ENCODE data around the gene EGLN1. TPM values are rescaled to one million over a fixed set of nuclear protein-coding genes. Genes with fewer than 3 reads are reported as not detected.

The EGLN1 gene
- total RNA-seq, 1 donor from 2014 or later, result 34.4 TPM

DNA sequence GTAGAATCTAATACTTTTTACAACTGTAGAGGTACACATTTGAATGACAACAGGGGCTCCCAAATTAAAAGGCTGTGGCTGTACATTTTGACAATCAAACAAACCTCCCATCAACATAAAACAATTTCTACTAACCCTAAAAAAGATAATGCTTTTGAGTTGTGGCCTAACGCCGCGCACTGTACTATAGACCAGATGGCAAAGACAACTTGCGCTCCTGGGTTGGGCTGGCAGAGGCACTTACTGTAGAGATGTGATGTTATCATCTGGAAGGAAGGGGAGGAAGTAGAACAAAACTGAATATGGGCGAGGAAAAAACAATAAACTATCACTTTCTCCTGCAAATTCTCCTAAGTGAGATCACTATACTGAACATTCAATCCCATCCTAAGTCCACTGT is 57.9 kb downstream of the EGLN1 start:
- H3K4me3 Mint-ChIP-seq, result no peak overlapping the region
- TF ChIP-seq, protein P1, sequence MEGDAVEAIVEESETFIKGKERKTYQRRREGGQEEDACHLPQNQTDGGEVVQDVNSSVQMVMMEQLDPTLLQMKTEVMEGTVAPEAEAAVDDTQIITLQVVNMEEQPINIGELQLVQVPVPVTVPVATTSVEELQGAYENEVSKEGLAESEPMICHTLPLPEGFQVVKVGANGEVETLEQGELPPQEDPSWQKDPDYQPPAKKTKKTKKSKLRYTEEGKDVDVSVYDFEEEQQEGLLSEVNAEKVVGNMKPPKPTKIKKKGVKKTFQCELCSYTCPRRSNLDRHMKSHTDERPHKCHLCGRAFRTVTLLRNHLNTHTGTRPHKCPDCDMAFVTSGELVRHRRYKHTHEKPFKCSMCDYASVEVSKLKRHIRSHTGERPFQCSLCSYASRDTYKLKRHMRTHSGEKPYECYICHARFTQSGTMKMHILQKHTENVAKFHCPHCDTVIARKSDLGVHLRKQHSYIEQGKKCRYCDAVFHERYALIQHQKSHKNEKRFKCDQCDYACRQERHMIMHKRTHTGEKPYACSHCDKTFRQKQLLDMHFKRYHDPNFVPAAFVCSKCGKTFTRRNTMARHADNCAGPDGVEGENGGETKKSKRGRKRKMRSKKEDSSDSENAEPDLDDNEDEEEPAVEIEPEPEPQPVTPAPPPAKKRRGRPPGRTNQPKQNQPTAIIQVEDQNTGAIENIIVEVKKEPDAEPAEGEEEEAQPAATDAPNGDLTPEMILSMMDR (IDR thresholded peaks at IDR 0.05; ENCODE audit: unreplicated experiment), result no peak
- no peak overlapping the region for H3K27ac Mint-ChIP-seq
- H3K27me3 Mint-ChIP-seq (ENCODE audit: low read depth), result no peaks in the 10 kb centered on the region
- no peaks in the 10 kb centered on the region for H3K9me3 Mint-ChIP-seq
- H3K4me1 Mint-ChIP-seq, result peaks cover 4% of the 10 kb centered on the region
- H3K36me3 Mint-ChIP-seq, result peaks cover 40% of the 10 kb centered on the region
- no peak for DNase-seq (ENCODE audit: low spot score in 2 of 2, unreplicated experiment in 2 of 2)

DNA sequence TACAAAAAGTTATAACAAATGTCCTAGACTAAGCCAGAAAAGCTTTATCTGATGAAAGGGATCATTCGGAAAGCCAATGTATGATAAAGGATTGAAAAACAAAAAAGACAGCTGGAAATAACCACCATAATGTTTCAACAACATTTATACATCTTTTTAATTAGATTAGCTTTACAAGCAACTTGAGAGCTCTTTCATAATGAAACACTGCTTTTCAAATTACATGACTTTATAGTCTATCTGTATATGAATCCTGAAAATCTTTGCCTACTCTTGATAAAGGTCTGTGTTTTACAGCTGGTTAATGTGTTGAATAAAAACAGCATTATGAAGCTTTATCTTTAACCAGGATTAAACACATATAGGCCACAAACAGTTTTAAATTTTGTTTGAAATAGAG is 58.5 kb downstream of the EGLN1 start:
- H3K4me1 Mint-ChIP-seq, result peaks cover 4% of the 10 kb centered on the region
- no peak for DNase-seq (ENCODE audit: low spot score in 2 of 2, unreplicated experiment in 2 of 2)
- no peak overlapping the region for H3K4me3 Mint-ChIP-seq
- no peaks in the 10 kb centered on the region for H3K27me3 Mint-ChIP-seq (ENCODE audit: low read depth)
- H3K9me3 Mint-ChIP-seq, result no peaks in the 10 kb centered on the region
- H3K36me3 Mint-ChIP-seq, result peaks cover 38% of the 10 kb centered on the region
- TF ChIP-seq, protein P1 (IDR thresholded peaks at IDR 0.05; ENCODE audit: unreplicated experiment), result no peak
- peak overlapping the region; percentile 74 for H3K27ac Mint-ChIP-seq

DNA sequence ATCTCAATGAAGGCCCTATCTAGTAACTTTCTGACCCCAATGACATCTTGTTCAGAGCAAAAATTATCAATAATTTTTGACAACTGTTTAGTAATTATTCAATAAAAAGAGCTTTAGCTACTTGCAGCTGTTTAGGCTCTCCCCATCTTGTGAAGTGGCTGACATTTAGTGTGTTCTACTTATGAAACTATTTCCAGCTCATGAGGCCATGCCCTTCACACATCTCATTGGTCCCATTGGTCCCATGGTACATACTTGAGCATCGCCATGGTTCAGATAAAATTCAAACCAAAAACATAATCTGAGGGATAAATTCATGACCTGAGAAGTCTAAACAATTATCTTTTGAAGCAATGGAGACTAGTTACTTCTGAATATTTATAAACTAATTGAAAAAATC is 59.8 kb downstream of the EGLN1 start:
- no peak for DNase-seq (ENCODE audit: low spot score in 2 of 2, unreplicated experiment in 2 of 2)
- Mint-ChIP-seq H3K27ac (no peak overlapping the region), H3K36me3 (peaks cover 35% of the 10 kb centered on the region), H3K4me3 (no peak overlapping the region), H3K9me3 (no peaks in the 10 kb centered on the region), H3K4me1 (peaks cover 10% of the 10 kb centered on the region), H3K27me3 (ENCODE audit: low read depth) (no peaks in the 10 kb centered on the region)
- TF ChIP-seq, protein P1 (IDR thresholded peaks at IDR 0.05; ENCODE audit: unreplicated experiment), result no peak

DNA sequence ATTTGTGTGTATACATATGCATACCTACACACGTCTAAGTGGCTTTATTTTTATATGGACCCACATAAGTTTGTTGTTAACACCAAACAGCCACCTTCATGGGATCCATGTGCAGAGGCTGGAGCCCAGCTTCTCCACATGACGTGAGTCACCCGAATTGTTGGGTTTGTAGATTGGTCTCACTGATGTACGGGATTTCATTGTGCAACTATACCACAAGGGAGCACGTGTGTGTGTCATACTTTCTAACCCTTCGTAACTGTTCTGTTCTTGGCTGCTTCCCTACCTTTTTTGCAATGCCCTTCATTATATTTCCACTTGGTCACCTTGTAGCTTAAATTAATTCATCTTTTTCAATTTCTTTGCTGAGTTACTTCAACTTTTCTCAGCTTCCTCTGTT is 63.0 kb downstream of the EGLN1 start:
- H3K27me3 Mint-ChIP-seq (ENCODE audit: low read depth), result no peaks in the 10 kb centered on the region
- peaks cover 10% of the 10 kb centered on the region for H3K4me1 Mint-ChIP-seq
- H3K9me3 Mint-ChIP-seq, result no peaks in the 10 kb centered on the region
- no peak overlapping the region for H3K4me3 Mint-ChIP-seq
- DNase-seq (ENCODE audit: low spot score in 2 of 2, unreplicated experiment in 2 of 2), result no peak
- H3K27ac Mint-ChIP-seq, result no peak overlapping the region
- TF ChIP-seq, protein P1 (IDR thresholded peaks at IDR 0.05; ENCODE audit: unreplicated experiment), result no peak
- peaks cover 18% of the 10 kb centered on the region for H3K36me3 Mint-ChIP-seq

DNA sequence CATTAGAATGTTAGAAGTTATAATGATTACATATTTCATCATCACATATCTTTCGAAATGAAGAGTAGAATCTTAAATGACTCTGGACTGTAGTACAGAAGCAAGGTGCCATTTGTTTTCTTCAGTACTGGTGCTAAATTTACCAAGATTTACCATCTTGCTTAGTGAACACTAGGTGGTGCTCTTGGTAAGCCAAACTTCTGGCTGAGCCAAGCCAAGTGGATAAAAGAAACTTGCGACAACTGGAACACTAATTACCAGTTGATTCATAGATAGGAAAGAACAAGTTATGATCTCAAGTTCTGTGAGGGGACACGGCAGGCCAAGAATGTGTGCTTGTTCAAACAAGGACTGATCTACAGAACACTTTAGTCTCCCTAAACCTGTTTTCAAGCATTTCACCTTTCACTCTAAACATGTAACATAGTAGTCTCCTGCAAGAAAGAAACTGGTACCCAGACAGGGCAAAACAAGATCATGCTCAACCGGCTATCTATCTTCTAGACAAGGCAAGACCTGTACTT is 64.2 kb downstream of the EGLN1 start:
- H3K9me3 Mint-ChIP-seq, result no peaks in the 10 kb centered on the region
- H3K36me3 Mint-ChIP-seq, result peaks cover 21% of the 10 kb centered on the region
- no peak overlapping the region for H3K4me3 Mint-ChIP-seq
- no peak for DNase-seq (ENCODE audit: low spot score in 2 of 2, unreplicated experiment in 2 of 2)
- TF ChIP-seq, protein P1 (IDR thresholded peaks at IDR 0.05; ENCODE audit: unreplicated experiment), result peak; percentile 71
- H3K27me3 Mint-ChIP-seq (ENCODE audit: low read depth), result no peaks in the 10 kb centered on the region
- peaks cover 6% of the 10 kb centered on the region for H3K4me1 Mint-ChIP-seq
- H3K27ac Mint-ChIP-seq, result peak overlapping the region; percentile 82
